CD8-positive, alpha-beta memory T cell (primary cell): ENCODE results near the gene MN1. TPM values are rescaled to one million over a fixed set of nuclear protein-coding genes. Genes with fewer than 3 reads are reported as not detected.
"Not testable (repeated sequence)": the region's sequence is repeated elsewhere in the genome, so short reads cannot be mapped to it uniquely, and the experiment has no call there.

Experiments
- CTCF ChIA-PET: fragments of 350-600 bp; sonication (Branson Sonifier 250); formaldehyde crosslinking; loops from one replicate; lab custom pipeline; 2021; ENCODE audit warnings: antibody characterized with exemption; lab: Charles Lee
- POLR2A ChIA-PET: fragments of 350-600 bp; sonication (Branson Sonifier 250); formaldehyde crosslinking; loops from one replicate; lab custom pipeline; 2021; ENCODE audit warnings: antibody characterized with exemption; lab: Charles Lee
- DNase-seq, 5 donors: peaks; one replicate each; pipeline versions ENCODE4 v3.0.0 to v3.0.0-alpha.2; 2020 to 2022; ENCODE audit warnings: mixed read lengths in 1 of 5
- H3K27ac ChIP-seq: one replicate; pipeline ENCODE4 v1.7.0; 2013; ENCODE audit warnings: low read depth, mild to moderate bottlenecking, low read length, moderate library complexity
- H3K27me3 ChIP-seq: 2 replicates; pipeline ENCODE4 v1.7.0; 2013; ENCODE audit warnings: low read length, mild to moderate bottlenecking; ENCODE audit not compliant: insufficient read depth, poor library complexity, severe bottlenecking
- H3K36me3 ChIP-seq: 2 replicates; pipeline ENCODE4 v1.7.0; 2013; ENCODE audit warnings: mild to moderate bottlenecking, low read length, moderate library complexity; ENCODE audit not compliant: insufficient read depth
- H3K4me1 ChIP-seq: 2 replicates; pipeline ENCODE4 v1.7.0; 2013; ENCODE audit warnings: mild to moderate bottlenecking, low read length, moderate library complexity; ENCODE audit not compliant: insufficient read depth
- H3K4me3 ChIP-seq: 2 replicates; pipeline ENCODE4 v1.7.0; 2013; ENCODE audit warnings: mild to moderate bottlenecking, low read length
- H3K9me3 ChIP-seq: 2 replicates; pipeline ENCODE4 v1.7.0; 2013; ENCODE audit warnings: mild to moderate bottlenecking, low read length
- H3K27ac Mint-ChIP-seq, 8 donors: one replicate each; pipeline ENCODE4 v1.8.0; 2020 to 2021; ENCODE audit warnings: mixed read lengths in 8 of 8, mild to moderate bottlenecking in 6 of 8, inconsistent platforms in 3 of 8, moderate library complexity in 3 of 8
- H3K27me3 Mint-ChIP-seq, 2 donors: one replicate each; pipeline ENCODE4 v1.8.0; 2020 to 2021; ENCODE audit warnings: mixed read lengths in 2 of 2, mild to moderate bottlenecking in 1 of 2, moderate library complexity in 1 of 2
- H3K36me3 Mint-ChIP-seq, 3 donors: one replicate each; pipeline ENCODE4 v1.8.0; 2020 to 2021; ENCODE audit warnings: mixed read lengths in 3 of 3, inconsistent platforms in 1 of 3, mild to moderate bottlenecking in 1 of 3
- H3K4me1 Mint-ChIP-seq, 3 donors: one replicate each; pipeline ENCODE4 v1.8.0; 2020 to 2021; ENCODE audit warnings: mixed read lengths in 3 of 3, inconsistent platforms in 1 of 3, mild to moderate bottlenecking in 1 of 3
- H3K4me3 Mint-ChIP-seq, 7 donors: one replicate each; pipeline ENCODE4 v1.8.0; 2020 to 2021; ENCODE audit warnings: mixed read lengths in 7 of 7, mild to moderate bottlenecking in 6 of 7, moderate library complexity in 4 of 7, inconsistent platforms in 2 of 7
- H3K9me3 Mint-ChIP-seq, 5 donors: one replicate each; pipeline ENCODE4 v1.8.0; 2020 to 2022; ENCODE audit warnings: mixed read lengths in 5 of 5, mild to moderate bottlenecking in 3 of 5, moderate library complexity in 2 of 5, inconsistent platforms in 1 of 5
- polyA plus RNA-seq: library from polyadenylated mRNA; unstranded; fragments of 300-500 nt; fragmentation: Illumina TruSeq; gene quantifications from one replicate; pipeline ENCODE4 v1.2.3, GENCODE V29; 2021
- total RNA-seq, 2 experiments: library from RNA; stranded (reverse); gene quantifications; one replicate each; pipeline ENCODE4 v1.2.3, GENCODE V29; 2021

MN1 gene
- total and polyA plus RNA-seq, 3 experiments from 2014 or later = 0.04 to 0.13 TPM; not detected in 1

GRCh38 chr22:27747396-27748221 lies 53.9 kb downstream of the MN1 start:
- H3K4me1 Mint-ChIP-seq = peaks cover 0 to 6% (median 3%) of the 10 kb centered on the region in 3 donors
- Histone ChIP-seq H3K4me1 (no peaks in the 10 kb centered on the region), H3K4me3 (no peak overlapping the region), H3K27ac (no peak overlapping the region), H3K27me3 (no peaks in the 10 kb centered on the region), H3K9me3 (no peaks in the 10 kb centered on the region), H3K36me3 (no peaks in the 10 kb centered on the region)
- CTCF ChIA-PET = no interaction called here
- peak overlapping the region in 1 of 8 donors; percentile 69 for H3K27ac Mint-ChIP-seq
- H3K4me3 Mint-ChIP-seq = no peak overlapping the region
- DNase-seq = no peak
- no peaks in the 10 kb centered on the region for H3K36me3 Mint-ChIP-seq
- peaks cover 14 to 19% of the 10 kb centered on the region in 2 donors for H3K27me3 Mint-ChIP-seq
- peaks cover 0 to 2% (median 0%) of the 10 kb centered on the region in 5 donors for H3K9me3 Mint-ChIP-seq
- POLR2A ChIA-PET = no interaction called here

- H3K9me3 Mint-ChIP-seq = peaks cover 0 to 2% (median 0%) of the 10 kb centered on the region in 5 donors
Measured at GRCh38 chr22:27746918-27747317, 54.6 kb downstream of the MN1 start.

GRCh38 chr22:27745809-27746208 lies 55.7 kb downstream of the MN1 start:
- H3K4me1 Mint-ChIP-seq = peaks cover 0 to 6% (median 3%) of the 10 kb centered on the region in 3 donors
- Histone ChIP-seq H3K4me1 (no peaks in the 10 kb centered on the region), H3K4me3 (no peak overlapping the region), H3K9me3 (no peaks in the 10 kb centered on the region), H3K27ac (no peak overlapping the region), H3K36me3 (no peaks in the 10 kb centered on the region), H3K27me3 (no peaks in the 10 kb centered on the region)
- H3K27me3 Mint-ChIP-seq = peaks cover 16 to 19% of the 10 kb centered on the region in 2 donors
- POLR2A ChIA-PET = no interaction called here
- DNase-seq = no peak
- H3K9me3 Mint-ChIP-seq = peaks cover 0 to 3% (median under 1%) of the 10 kb centered on the region in 5 donors
- H3K27ac Mint-ChIP-seq = no peak overlapping the region
- CTCF ChIA-PET = no interaction called here
- no peak overlapping the region for H3K4me3 Mint-ChIP-seq
- no peaks in the 10 kb centered on the region for H3K36me3 Mint-ChIP-seq

More at GRCh38 chr22:27746918-27747317, 54.6 kb downstream of the MN1 start:
- ChIA-PET CTCF (no interaction called here), POLR2A (no interaction called here)
- Histone ChIP-seq H3K27ac (no peak overlapping the region), H3K36me3 (no peaks in the 10 kb centered on the region), H3K27me3 (no peaks in the 10 kb centered on the region), H3K4me3 (no peak overlapping the region), H3K4me1 (no peaks in the 10 kb centered on the region), H3K9me3 (no peaks in the 10 kb centered on the region)
- H3K27me3 Mint-ChIP-seq = peaks cover 13 to 19% of the 10 kb centered on the region in 2 donors
- H3K4me1 Mint-ChIP-seq = peaks cover 0 to 6% (median 3%) of the 10 kb centered on the region in 3 donors
- no peak for DNase-seq
- H3K36me3 Mint-ChIP-seq = no peaks in the 10 kb centered on the region
- H3K4me3 Mint-ChIP-seq = no peak overlapping the region
- no peak overlapping the region for H3K27ac Mint-ChIP-seq

- Histone ChIP-seq H3K4me1 (no peaks in the 10 kb centered on the region), H3K27ac (no peak overlapping the region), H3K4me3 (no peak overlapping the region), H3K9me3 (no peaks in the 10 kb centered on the region), H3K27me3 (no peaks in the 10 kb centered on the region), H3K36me3 (no peaks in the 10 kb centered on the region)
- peaks cover 0 to 6% (median 5%) of the 10 kb centered on the region in 5 donors for H3K9me3 Mint-ChIP-seq
- H3K27me3 Mint-ChIP-seq = peaks cover 14 to 16% of the 10 kb centered on the region in 2 donors
- H3K4me1 Mint-ChIP-seq = peaks cover 0 to 6% (median 3%) of the 10 kb centered on the region in 3 donors
- ChIA-PET CTCF (no interaction called here), POLR2A (no interaction called here)
- H3K4me3 Mint-ChIP-seq = no peak overlapping the region
- no peak for DNase-seq
- no peak overlapping the region for H3K27ac Mint-ChIP-seq
- no peaks in the 10 kb centered on the region for H3K36me3 Mint-ChIP-seq
Measured at GRCh38 chr22:27745154-27745553, 56.4 kb downstream of the MN1 start.

GRCh38 chr22:27744078-27744477 lies 57.5 kb downstream of the MN1 start:
- H3K36me3 ChIP-seq, H3K4me1 Mint-ChIP-seq, H3K4me3 ChIP-seq, DNase-seq, CTCF ChIA-PET, POLR2A ChIA-PET, H3K27ac ChIP-seq, H3K27ac Mint-ChIP-seq, H3K27me3 ChIP-seq, H3K4me3 Mint-ChIP-seq, H3K9me3 Mint-ChIP-seq, H3K9me3 ChIP-seq, H3K36me3 Mint-ChIP-seq, H3K4me1 ChIP-seq: not testable (repeated sequence)
- peaks cover 9 to 16% of the 10 kb centered on the region in 2 donors for H3K27me3 Mint-ChIP-seq

GRCh38 chr22:27740202-27740748 lies 61.3 kb downstream of the MN1 start:
- Mint-ChIP-seq H3K27ac (no peak overlapping the region), H3K4me1 (no peaks in the 10 kb centered on the region), H3K4me3 (no peak overlapping the region), H3K9me3 (peaks cover 6 to 16% (median 12%) of the 10 kb centered on the region in 5 donors), H3K27me3 (peaks cover 0 to 5% of the 10 kb centered on the region in 2 donors), H3K36me3 (no peaks in the 10 kb centered on the region)
- H3K27ac ChIP-seq = no peak overlapping the region
- no peaks in the 10 kb centered on the region for H3K9me3 ChIP-seq
- H3K4me3 ChIP-seq = no peak overlapping the region
- no peak for DNase-seq
- no peaks in the 10 kb centered on the region for H3K36me3 ChIP-seq
- no peaks in the 10 kb centered on the region for H3K4me1 ChIP-seq
- H3K27me3 ChIP-seq = no peaks in the 10 kb centered on the region
- CTCF ChIA-PET = no interaction called here
- POLR2A ChIA-PET = no interaction called here

GRCh38 chr22:27737521-27737920 lies 64.0 kb downstream of the MN1 start:
- H3K4me3 Mint-ChIP-seq = no peak overlapping the region
- H3K9me3 ChIP-seq = no peaks in the 10 kb centered on the region
- ChIA-PET POLR2A (no interaction called here), CTCF (no interaction called here)
- H3K4me1 ChIP-seq = no peaks in the 10 kb centered on the region
- H3K27me3 Mint-ChIP-seq = peaks cover 0 to 5% of the 10 kb centered on the region in 2 donors
- no peaks in the 10 kb centered on the region for H3K36me3 Mint-ChIP-seq
- no peaks in the 10 kb centered on the region for H3K4me1 Mint-ChIP-seq
- H3K36me3 ChIP-seq = no peaks in the 10 kb centered on the region
- no peaks in the 10 kb centered on the region for H3K27me3 ChIP-seq
- H3K27ac ChIP-seq = no peak overlapping the region
- H3K9me3 Mint-ChIP-seq = peaks cover 6 to 18% (median 12%) of the 10 kb centered on the region in 5 donors
- DNase-seq = no peak
- H3K27ac Mint-ChIP-seq = no peak overlapping the region
- H3K4me3 ChIP-seq = no peak overlapping the region

- H3K36me3 Mint-ChIP-seq = no peaks in the 10 kb centered on the region
- no peaks in the 10 kb centered on the region for H3K4me1 ChIP-seq
- peaks cover 4 to 13% of the 10 kb centered on the region in 2 donors for H3K27me3 Mint-ChIP-seq
- ChIA-PET CTCF (no interaction called here), POLR2A (no interaction called here)
- H3K27ac Mint-ChIP-seq = no peak overlapping the region
- no peak overlapping the region for H3K27ac ChIP-seq
- H3K36me3 ChIP-seq = no peaks in the 10 kb centered on the region
- no peaks in the 10 kb centered on the region for H3K4me1 Mint-ChIP-seq
- no peak overlapping the region for H3K4me3 Mint-ChIP-seq
- H3K9me3 Mint-ChIP-seq = peaks cover 2 to 12% (median 8%) of the 10 kb centered on the region in 5 donors
- no peak for DNase-seq
- no peaks in the 10 kb centered on the region for H3K9me3 ChIP-seq
- no peaks in the 10 kb centered on the region for H3K27me3 ChIP-seq
- no peak overlapping the region for H3K4me3 ChIP-seq
Measured at GRCh38 chr22:27734066-27734465, 67.5 kb downstream of the MN1 start.
